GM19452 (cell line): ENCODE measurements around the gene PGAM2.

Source experiments
- ATAC-seq: cut with Tn5 transposase; IDR thresholded peaks from one replicate; pipeline ENCODE4 v1.9.1; 2021; ENCODE audit not compliant: unreplicated experiment

PGAM2 gene

DNA sequence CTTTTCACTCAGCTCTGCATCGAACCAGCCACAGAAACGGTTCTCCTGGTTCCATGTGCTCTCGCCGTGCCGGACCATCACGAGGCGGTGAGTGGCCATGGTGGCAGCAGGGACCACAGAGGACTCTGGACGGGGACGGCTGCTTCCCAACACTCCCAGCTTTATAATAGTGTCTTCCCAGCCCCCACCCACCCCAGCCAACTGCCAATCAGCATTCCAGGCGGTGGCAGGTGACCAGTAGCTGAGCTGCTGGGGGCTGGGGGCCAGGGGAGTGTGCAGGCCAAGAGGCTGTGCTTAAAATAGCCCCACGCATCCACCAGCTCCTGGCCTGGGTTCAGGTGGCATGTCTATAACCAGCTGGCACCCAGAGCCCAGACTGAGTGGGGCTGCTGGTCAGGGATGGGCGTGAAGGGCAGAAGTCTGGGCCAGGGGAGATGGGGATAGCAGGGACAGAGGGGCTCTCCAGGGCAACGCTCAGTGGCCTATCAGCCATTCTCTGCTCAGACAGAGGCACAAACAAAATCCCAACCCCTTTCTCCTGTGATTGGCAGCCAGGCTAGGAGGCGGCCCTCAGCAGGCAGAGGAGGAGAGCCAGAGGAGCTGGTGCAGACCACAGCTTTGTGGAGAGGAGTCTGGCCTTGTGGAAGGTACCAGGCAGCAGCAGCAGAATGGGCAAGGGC, at the start of gene PGAM2:
Gene PGAM2 (minus strand): TSS at position 137 of the 680 bp plus-strand sequence. CDS start 38 bp downstream, at position 99.
- no peak for ATAC-seq

DNA sequence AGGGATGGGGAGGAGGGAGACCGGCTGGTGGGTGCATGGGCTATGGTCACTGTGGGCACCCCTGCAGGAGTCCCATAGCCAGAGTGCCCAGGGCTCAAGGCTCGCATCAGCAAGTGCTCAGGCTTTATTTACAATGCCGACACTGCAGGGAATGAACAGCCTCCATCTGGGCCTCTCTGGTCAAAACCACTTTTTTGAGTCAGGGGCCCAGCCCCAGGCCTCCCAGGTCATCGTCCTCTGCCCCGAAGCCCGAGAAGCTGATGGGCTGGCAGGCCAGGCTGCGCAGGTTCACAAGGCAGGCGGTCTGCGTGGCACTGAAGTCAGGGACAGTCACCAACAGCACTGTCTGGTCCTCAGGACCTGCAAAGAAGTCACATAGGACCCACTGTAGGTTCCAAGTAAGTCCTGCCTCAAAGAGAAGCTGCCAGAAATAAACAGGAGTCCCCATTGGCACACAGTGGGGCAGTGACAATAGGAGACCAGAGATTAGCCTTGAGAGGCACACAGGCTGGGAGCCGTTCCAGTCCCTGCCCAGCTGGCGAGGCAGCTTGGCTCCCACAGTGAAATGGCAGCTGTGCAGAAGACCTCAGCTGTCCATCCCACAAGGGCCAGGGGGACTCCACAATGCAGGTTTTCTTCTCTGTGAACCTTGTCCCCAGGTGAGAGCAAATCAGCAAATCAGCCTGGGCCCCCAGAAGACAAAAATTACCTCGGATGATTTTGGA, 49.4 kb upstream of the PGAM2 start:
- ATAC-seq, result no peak

GRCh38 chr7:44113764-44114354, 48.5 kb upstream of the PGAM2 start:
- ATAC-seq, result no peak

- ATAC-seq, result no peak
Measured at GRCh38 chr7:44112997-44113763, 47.8 kb upstream of the PGAM2 start.

- ATAC-seq, result no peak
Measured at GRCh38 chr7:44112231-44112996, 47.0 kb upstream of the PGAM2 start.

GRCh38 chr7:44111761-44112160, 46.4 kb upstream of the PGAM2 start:
- ATAC-seq, result no peak

DNA sequence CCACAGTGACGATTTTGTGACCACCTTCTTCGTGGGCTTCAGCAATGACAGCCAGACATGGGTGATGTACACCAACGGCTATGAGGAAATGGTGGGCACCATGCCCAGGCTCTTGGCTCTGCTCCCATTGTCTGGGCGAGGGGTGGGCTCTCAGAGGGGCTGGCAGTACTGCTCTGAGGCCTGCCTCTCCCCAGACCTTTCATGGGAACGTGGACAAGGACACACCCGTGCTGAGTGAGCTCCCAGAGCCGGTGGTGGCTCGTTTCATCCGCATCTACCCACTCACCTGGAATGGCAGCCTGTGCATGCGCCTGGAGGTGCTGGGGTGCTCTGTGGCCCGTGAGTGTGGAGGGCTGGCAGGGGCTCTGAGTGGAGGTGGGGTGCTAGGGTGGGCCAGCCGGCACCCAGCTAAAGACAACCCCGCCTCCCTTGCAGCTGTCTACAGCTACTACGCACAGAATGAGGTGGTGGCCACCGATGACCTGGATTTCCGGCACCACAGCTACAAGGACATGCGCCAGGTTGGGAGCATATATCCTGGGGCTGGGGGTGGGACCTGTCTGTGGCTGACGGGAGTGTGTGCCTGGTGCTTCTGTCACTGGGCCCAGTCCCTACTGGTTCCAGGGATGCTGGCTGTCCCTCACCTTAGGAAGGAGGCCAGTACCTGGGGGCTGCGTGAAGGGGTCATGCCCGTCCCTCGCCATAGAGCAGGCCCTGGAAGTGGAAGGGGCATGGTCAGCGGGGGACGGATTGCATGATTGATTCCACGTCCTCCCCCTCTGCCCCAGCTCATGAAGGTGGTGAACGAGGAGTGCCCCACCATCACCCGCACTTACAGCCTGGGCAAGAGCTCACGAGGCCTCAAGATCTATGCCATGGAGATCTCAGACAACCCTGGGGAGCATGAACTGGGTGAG, 45.6 kb upstream of the PGAM2 start:
- ATAC-seq, result no peak

DNA sequence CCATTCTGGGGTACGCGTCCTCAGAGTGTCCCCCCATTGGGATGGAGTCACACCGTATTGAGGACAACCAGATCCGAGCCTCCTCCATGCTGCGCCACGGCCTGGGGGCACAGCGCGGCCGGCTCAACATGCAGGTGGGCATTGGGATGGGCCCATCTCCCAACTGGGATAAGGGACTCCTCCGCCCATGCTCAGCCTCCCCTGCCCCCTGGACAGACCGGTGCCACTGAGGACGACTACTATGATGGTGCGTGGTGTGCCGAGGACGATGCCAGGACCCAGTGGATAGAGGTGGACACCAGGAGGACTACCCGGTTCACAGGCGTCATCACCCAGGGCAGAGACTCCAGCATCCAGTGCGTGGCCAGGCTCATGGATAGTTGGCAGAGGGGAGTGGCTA, 44.6 kb upstream of the PGAM2 start:
- ATAC-seq, result no peak

GRCh38 chr7:44108768-44109750, 43.7 kb upstream of the PGAM2 start:
- ATAC-seq, result no peak

GRCh38 chr7:44107961-44108767, 42.8 kb upstream of the PGAM2 start:
- no peak for ATAC-seq

- ATAC-seq, result no peak
Measured at GRCh38 chr7:44107116-44107960, 42.0 kb upstream of the PGAM2 start.

GRCh38 chr7:44106311-44107065, 41.1 kb upstream of the PGAM2 start:
- no peak for ATAC-seq

- ATAC-seq, result no peak
Measured at GRCh38 chr7:44105832-44106231, 40.5 kb upstream of the PGAM2 start.

- ATAC-seq, result no peak
Measured at GRCh38 chr7:44104860-44105771, 39.7 kb upstream of the PGAM2 start.
